ENCODE results near the gene TMEM119.
"Not testable (repeated sequence)": the region's sequence is repeated elsewhere in the genome, so short reads cannot be mapped to it uniquely, and the experiment has no call there.

The TMEM119 gene

GRCh38 chr12:108599541-108599940 lies 1.7 kb upstream of the TMEM119 start:
- no peak for DNase-seq

- DNase-seq: no peak
Measured at GRCh38 chr12:108598553-108599250, 818 bp upstream of the TMEM119 start.

DNA sequence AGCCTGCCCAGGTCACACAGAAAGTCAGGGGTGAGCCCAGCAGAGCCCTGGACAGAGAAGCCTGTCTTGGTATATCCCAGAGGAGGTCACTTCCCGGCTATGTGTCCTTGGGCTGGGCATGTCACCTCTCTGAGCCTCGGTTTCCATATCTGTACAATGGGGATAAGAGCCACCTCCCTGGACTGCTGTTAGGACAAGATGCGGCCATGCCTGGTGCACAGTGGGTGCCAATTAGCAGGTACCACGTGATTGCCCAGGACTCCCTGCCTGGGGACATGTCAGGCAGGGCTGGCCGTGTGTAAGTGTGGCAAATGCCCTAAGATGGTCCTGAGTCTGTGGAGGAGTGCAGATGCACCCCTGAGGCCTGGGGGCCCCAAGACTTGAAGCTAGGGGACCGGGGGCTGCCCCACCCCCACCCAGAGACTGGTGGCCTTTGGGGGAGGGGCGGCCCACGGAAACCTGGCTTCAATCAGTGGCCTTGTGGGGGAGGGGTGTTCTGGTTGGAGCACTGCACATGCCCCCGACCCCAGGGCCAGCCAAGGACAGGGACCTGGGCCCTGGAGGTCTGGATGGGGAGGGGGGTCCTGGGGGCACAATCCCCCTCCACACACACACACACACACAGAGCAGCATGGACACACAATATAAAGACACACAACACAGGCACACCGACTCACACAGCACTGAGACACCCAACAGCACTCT lies 878 bp downstream of the TMEM119 start:
- DNase-seq: no peak

GRCh38 chr12:108595711-108596647 lies 1.9 kb downstream of the TMEM119 start:
- no peak for DNase-seq

GRCh38 chr12:108594960-108595710 lies 2.7 kb downstream of the TMEM119 start:
- no peak for DNase-seq

GRCh38 chr12:108594323-108594903 lies 3.5 kb downstream of the TMEM119 start:
- no peak for DNase-seq

- no peak for DNase-seq
Measured at GRCh38 chr12:108592033-108592909, 5.6 kb downstream of the TMEM119 start.

DNA sequence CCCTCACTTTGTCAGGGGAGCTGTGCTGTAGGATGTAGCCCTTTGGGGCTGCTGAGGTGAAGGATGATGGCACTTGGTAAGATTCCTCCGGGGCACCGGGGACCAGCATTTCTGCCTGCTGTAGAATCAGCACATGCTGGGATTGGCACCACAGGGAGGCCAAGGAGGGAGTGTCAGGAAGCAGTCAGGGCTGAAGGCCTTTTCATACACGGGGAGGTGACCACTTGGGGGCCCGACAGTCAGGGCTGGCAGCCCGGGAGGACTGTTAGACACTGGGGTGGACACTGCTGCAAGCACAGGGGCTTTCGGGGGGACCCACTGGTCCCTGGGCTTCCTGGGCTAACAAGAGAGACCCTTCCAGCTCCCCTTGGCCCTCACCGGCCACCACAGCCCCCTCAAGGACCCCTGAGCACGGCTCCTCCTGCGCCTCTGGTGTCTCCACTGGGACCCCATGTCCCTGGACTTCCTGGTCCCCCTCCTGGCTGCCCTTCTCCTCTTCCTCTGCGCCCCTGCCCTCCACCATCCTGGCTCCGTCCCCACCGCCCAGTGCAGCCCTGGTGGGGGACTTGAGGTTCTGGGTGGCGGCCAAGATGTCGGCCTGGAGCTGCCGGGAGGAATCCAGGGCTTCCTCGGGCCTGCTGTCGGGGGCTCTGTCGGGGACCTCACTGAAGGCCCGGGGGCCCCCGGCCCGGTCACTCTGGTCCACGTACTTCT lies 6.5 kb downstream of the TMEM119 start:
- no peak for DNase-seq

DNA sequence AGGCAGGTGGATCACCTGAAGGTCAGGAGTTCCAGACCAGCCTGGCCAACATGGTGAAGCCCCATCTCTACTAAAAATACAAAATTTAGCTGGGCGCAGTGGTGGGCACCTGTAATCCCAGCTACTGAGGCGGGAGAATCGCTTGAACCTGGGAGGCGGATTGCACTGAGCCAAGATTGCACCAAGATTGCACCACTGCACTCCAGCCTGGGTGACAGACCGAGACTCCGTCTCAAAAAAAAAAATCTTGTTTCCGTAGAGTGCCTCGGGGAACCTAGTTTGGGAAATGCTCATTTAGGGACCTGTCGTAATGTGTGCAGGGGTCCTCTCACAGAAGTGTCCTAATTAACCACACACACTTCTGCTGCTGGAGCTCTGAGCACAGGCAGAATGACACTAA lies 7.4 kb downstream of the TMEM119 start:
- not testable (repeated sequence) for DNase-seq

GRCh38 chr12:108589840-108590229 lies 8.0 kb downstream of the TMEM119 start:
- DNase-seq: no peak

- DNase-seq: no peak
Measured at GRCh38 chr12:108589028-108589839, 8.7 kb downstream of the TMEM119 start.

DNA sequence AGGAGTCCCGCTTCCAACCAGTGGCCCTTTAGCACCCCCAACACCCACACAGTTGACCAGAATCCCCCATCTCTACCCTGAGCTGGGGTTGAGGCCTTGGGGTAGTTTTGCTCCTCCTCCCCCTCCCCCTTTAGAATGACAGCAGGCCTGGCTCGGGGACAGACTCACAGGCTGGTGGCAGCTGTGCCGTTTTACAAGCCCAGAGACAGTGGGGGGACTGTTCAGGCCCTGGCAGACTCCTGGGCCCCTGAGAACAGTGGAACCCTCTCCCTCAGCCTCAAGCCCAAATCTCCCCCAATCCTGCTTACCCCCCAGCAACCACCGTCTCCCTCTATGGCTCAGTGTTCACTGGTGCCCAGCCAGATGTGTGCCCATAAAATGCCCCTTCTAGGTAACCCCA lies 10.1 kb downstream of the TMEM119 start:
- no peak for DNase-seq

DNA sequence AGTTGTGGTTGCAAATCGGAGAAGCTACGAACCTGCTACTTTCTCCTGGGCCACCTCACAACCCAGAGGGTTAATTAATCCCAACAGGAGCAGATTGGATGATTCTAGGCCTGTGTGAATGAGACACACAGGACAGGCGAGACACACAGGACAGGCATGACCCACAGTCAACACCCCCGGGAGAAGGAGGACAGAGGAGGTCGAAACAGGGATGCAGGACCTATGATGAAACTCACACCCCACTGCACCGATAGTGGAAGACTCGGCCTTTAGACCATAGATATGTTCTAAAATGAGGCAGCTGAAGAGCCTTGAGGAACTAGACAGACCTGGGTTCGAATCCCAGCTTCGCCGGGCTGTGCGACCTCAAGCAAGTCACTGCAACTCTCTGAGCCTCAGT lies 11.6 kb downstream of the TMEM119 start:
- DNase-seq: no peak

- no peak for DNase-seq
Measured at GRCh38 chr12:108585864-108586263, 12.0 kb downstream of the TMEM119 start.

- DNase-seq: no peak
Measured at GRCh38 chr12:108584456-108585065, 13.3 kb downstream of the TMEM119 start.

DNA sequence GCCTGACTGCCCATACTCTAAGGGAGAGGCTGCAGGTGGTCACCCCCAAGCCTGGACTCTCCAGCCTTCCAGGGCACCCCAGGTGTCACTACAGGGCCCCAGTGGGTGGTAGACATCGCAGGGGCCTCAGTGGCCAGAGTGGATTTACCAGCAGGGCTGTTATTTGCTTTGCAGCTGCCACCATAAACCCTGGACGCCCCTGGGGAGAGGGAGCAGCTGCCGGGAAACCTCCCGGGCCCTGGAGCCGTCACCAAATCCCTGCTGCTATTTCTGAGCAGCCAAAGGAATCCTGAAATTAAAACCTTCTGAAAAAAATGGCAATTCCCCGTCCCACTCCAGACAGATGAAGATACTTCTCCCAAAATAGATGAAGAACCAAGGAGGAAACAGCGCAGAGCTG lies 13.9 kb downstream of the TMEM119 start:
- DNase-seq: no peak

DNA sequence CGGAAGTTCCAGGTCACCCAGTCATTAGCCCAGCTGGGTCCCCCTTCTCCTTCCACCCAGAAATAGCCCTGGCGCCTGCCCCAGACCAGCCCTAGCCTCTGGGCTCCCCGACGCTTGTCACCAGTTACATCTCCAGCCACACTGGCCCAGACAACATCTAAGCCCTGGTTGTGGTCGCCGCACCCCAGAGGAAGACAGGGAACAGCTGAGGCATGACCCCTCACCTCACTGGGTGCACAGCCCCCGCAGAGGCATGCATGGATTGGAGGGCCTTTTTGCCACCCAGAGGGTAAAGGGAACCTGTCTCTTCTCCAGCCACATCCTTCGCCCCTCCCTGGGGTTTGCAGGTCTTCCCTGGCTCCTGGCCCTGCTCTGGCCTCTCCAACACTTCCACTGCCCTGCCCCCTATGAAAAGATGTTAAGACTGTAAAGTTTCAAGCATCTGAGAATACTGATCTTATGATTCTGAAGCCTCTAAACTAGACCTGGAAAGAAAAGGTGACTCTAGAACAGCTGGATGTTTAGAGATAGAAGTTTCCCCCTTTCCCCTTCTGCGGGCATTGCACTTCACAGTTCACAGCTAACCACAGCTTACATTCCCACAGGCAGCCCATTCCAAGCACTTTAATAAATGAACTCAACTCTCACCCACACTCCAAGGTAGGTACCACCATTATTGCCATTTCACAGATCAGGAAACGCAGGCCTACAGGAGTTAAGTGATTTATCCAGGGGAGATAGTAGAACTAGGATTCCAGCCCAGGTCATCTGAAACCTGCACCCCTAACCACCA lies 14.7 kb downstream of the TMEM119 start:
- DNase-seq: no peak

DNA sequence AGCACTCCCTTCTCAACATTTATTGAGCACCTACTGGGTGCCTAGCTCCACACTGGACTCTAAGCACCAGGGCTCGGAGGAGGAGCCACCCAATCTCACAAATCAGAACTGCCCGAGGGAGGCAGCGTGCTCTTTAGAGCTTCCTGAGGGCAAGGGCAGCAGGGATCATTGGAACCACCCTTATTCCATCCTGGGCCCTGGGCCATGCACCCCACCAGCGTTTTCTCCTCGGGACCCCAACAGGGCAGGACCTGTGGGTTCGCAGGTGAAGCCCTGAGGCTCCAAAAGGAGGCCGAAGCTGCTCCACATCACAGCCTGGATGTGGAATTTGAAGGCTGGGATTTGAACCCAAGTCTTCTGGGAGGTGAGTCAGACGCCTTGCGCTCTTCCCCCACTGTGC lies 15.4 kb downstream of the TMEM119 start:
- no peak for DNase-seq
